Mucosa of gallbladder (tissue), 1 donor: Measurements from ENCODE around the gene PAPPA2. TPM values are rescaled to one million over a fixed set of nuclear protein-coding genes. Genes with fewer than 3 reads are reported as not detected.

Source experiments
- DNase-seq: peaks from one replicate; pipeline ENCODE4 v3.0.0-alpha.2; 2020; ENCODE audit warnings: low spot score
- total RNA-seq: library from RNA; stranded (reverse); gene quantifications from one replicate; pipeline ENCODE4 v1.2.1, GENCODE V29; 2021
- donor health status: DM: no; HTN: no; CAD: no.

The PAPPA2 gene
- total RNA-seq, 1 donor from 2014 or later: 20.2 TPM

GRCh38 chr1:176765608-176766007, 302.6 kb downstream of the PAPPA2 start:
- no peak for DNase-seq

- DNase-seq: no peak
These were observed 303.8 kb downstream of the PAPPA2 start for GRCh38 chr1:176766779-176767178.

- no peak for DNase-seq
These were observed 304.8 kb downstream of the PAPPA2 start for GRCh38 chr1:176767714-176768136.

- no peak for DNase-seq
These were observed 305.6 kb downstream of the PAPPA2 start for GRCh38 chr1:176768532-176768931.

- DNase-seq: no peak
These were observed 307.1 kb downstream of the PAPPA2 start for GRCh38 chr1:176770066-176770465.

GRCh38 chr1:176773038-176773437, 310.1 kb downstream of the PAPPA2 start:
- DNase-seq: no peak

GRCh38 chr1:176774224-176774623, 311.2 kb downstream of the PAPPA2 start:
- DNase-seq: no peak

- DNase-seq: no peak
These were observed 312.4 kb downstream of the PAPPA2 start for GRCh38 chr1:176775378-176775777.

GRCh38 chr1:176775996-176776395, 313.0 kb downstream of the PAPPA2 start:
- no peak for DNase-seq

GRCh38 chr1:176778056-176778455, 315.1 kb downstream of the PAPPA2 start:
- no peak for DNase-seq

- no peak for DNase-seq
These were observed 317.0 kb downstream of the PAPPA2 start for GRCh38 chr1:176779992-176780328.

GRCh38 chr1:176783309-176783708, 320.3 kb downstream of the PAPPA2 start:
- DNase-seq: no peak

- no peak for DNase-seq
These were observed 322.1 kb downstream of the PAPPA2 start for GRCh38 chr1:176785056-176785455.

GRCh38 chr1:176785791-176786190, 322.8 kb downstream of the PAPPA2 start:
- DNase-seq: no peak

- DNase-seq: no peak
These were observed 323.3 kb downstream of the PAPPA2 start for GRCh38 chr1:176786274-176786673.

- DNase-seq: no peak
These were observed 326.7 kb downstream of the PAPPA2 start for GRCh38 chr1:176789571-176790090.

- DNase-seq: no peak
These were observed 327.8 kb downstream of the PAPPA2 start for GRCh38 chr1:176790786-176791185.

GRCh38 chr1:176791906-176792305, 328.9 kb downstream of the PAPPA2 start:
- DNase-seq: no peak

- DNase-seq: no peak
These were observed 332.0 kb downstream of the PAPPA2 start for GRCh38 chr1:176794897-176795508.

GRCh38 chr1:176795929-176796328, 333.0 kb downstream of the PAPPA2 start:
- DNase-seq: no peak

GRCh38 chr1:176796583-176796982, 333.6 kb downstream of the PAPPA2 start:
- no peak for DNase-seq

- no peak for DNase-seq
These were observed 336.4 kb downstream of the PAPPA2 start for GRCh38 chr1:176799327-176799726.

- no peak for DNase-seq
These were observed 338.1 kb downstream of the PAPPA2 start for GRCh38 chr1:176800978-176801513.

- DNase-seq: no peak
These were observed 338.6 kb downstream of the PAPPA2 start for GRCh38 chr1:176801514-176802020.
